K562 (cell line): Measurements from ENCODE around the gene SLC2A4RG. TPM values are rescaled to one million over a fixed set of nuclear protein-coding genes. Genes with fewer than 3 reads are reported as not detected.

ENCODE experiments used
- BHLHE40 ChIP-seq: IDR thresholded peaks from 2 replicates; pipeline ENCODE4 v1.6.1; 2011; ENCODE audit warnings: low read length, improper control_type of control experiment
- CEBPG ChIP-seq, 3 experiments: fragments of 200-800 bp in 1 of 3; sonication (Bioruptor generic) in 1 of 3; sonication (generic) in 1 of 3; formaldehyde crosslinking in 1 of 3; IDR thresholded peaks in 2 of 3; conservative IDR thresholded peaks in 1 of 3; 2 replicates each; pipeline versions ENCODE4 v1.6.1 to v1.8.0; 2016 to 2022; ENCODE audit warnings: missing compliant biosample characterization in 2 of 3, missing genetic modification characterization in 2 of 3, mild to moderate bottlenecking in 1 of 3, missing genetic modification reagents in 1 of 3
- ETS2 ChIP-seq: IDR thresholded peaks from 2 replicates; pipeline ENCODE4 v1.6.1; 2016; ENCODE audit warnings: borderline replicate concordance, missing genetic modification characterization, mild to moderate bottlenecking, moderate library complexity, missing compliant biosample characterization; ENCODE audit not compliant: poor library complexity, severe bottlenecking
- FUS ChIP-seq: fragments of 200-400 bp; formaldehyde crosslinking; optimal IDR thresholded peaks from 2 replicates; pipeline ENCODE3; 2017; ENCODE audit warnings: low read depth, low read length
- GABPA ChIP-seq: fragments of 200-800 bp; sonication (Bioruptor generic); conservative IDR thresholded peaks from 2 replicates; pipeline ENCODE4 v1.6.1; 2016; ENCODE audit warnings: low read depth, missing genetic modification characterization, missing compliant biosample characterization
- KDM2B ChIP-seq: fragments of 250-450 bp; sonication (Bioruptor Pico); IDR thresholded peaks from 2 replicates; pipeline ENCODE4 v1.8.0; 2021; ENCODE audit warnings: mild to moderate bottlenecking, moderate library complexity
- NCOA4 ChIP-seq: fragments of 450-650 bp; IDR thresholded peaks from 2 replicates; pipeline ENCODE4 v1.6.1; 2018; ENCODE audit warnings: mild to moderate bottlenecking; ENCODE audit not compliant: partially characterized antibody
- NONO ChIP-seq, 2 experiments: fragments of 200-400 bp in 1 of 2; fragments of 450-650 bp in 1 of 2; formaldehyde crosslinking in 1 of 2; IDR thresholded peaks; 2 replicates each; pipeline ENCODE4 v1.6.1; 2017; ENCODE audit warnings: low read depth in 2 of 2, mild to moderate bottlenecking in 2 of 2, moderate library complexity in 2 of 2, low read length in 1 of 2
- PURB ChIP-seq: sonication (generic); formaldehyde crosslinking; IDR thresholded peaks from 2 replicates; pipeline ENCODE4 v1.9.0; 2021; ENCODE audit warnings: low read depth, mild to moderate bottlenecking, missing genetic modification reagents
- RBFOX2 ChIP-seq: fragments of 200-400 bp; formaldehyde crosslinking; IDR thresholded peaks from 2 replicates; pipeline ENCODE4 v1.6.1; 2017; ENCODE audit warnings: low read depth, mild to moderate bottlenecking, low read length, moderate library complexity
- TAF9B ChIP-seq: fragments of 450-650 bp; IDR thresholded peaks from 2 replicates; pipeline ENCODE4 v1.6.1; 2018; ENCODE audit warnings: mild to moderate bottlenecking; ENCODE audit not compliant: partially characterized antibody
- TBP ChIP-seq: optimal IDR thresholded peaks from 2 replicates; pipeline ENCODE3; 2011; ENCODE audit warnings: low read depth, low read length, improper control_type of control experiment
- ZNF184 ChIP-seq: sonication (generic); formaldehyde crosslinking; IDR thresholded peaks from 2 replicates; pipeline ENCODE4 v1.5.0; 2020; ENCODE audit warnings: missing genetic modification reagents
- ZNF212 ChIP-seq: fragments of 450-650 bp; formaldehyde crosslinking; IDR thresholded peaks from 2 replicates; pipeline ENCODE4 v1.4.0; 2020; ENCODE audit warnings: mild to moderate bottlenecking
- ZNF217 ChIP-seq: sonication (generic); formaldehyde crosslinking; IDR thresholded peaks from 2 replicates; pipeline ENCODE4 v1.8.0; 2022; ENCODE audit warnings: mild to moderate bottlenecking, missing genetic modification reagents
- ZNF263 ChIP-seq: sonication (generic); formaldehyde crosslinking; IDR thresholded peaks from 2 replicates; pipeline ENCODE4 v1.8.0; 2022; ENCODE audit warnings: mild to moderate bottlenecking, missing genetic modification reagents, borderline replicate concordance
- polyA plus RNA-seq, 8 experiments: library from polyadenylated mRNA; depleted of rRNA in 4 of 8; stranded (reverse) in 5 of 8; unstranded in 3 of 8; fragments of >200 nt; fragmentation: Nextera tagmentation in 2 of 8; fragmentation: Illumina TruSeq in 1 of 8; extraction: Ambion mirVana in 2 of 8; extraction: Trizol in 1 of 8; gene quantifications; 2 replicates each; pipeline versions ENCODE4 v1.2.1 to v1.2.3, GENCODE V29; 2011 to 2014; ENCODE audit warnings: inconsistent platforms in 1 of 8, missing spikeins in 1 of 8
- total RNA-seq, 7 experiments: library from RNA; depleted of rRNA in 6 of 7; stranded (reverse); fragments of >200 nt in 6 of 7; fragmentation: Illumina TruSeq in 2 of 7; extraction: Trizol in 2 of 7; gene quantifications; 2 replicates each; pipeline versions ENCODE4 v1.2.1 to v1.2.3, GENCODE V29; 2011 to 2021; ENCODE audit warnings: low replicate concordance in 1 of 7
- TF ChIP-seq, protein P1 (sequence below): fragments of 250-450 bp; sonication (Bioruptor Pico); IDR thresholded peaks from 2 replicates; pipeline ENCODE4 v1.4.0; 2020
- TF ChIP-seq, protein P2 (sequence below): fragments of 450-650 bp; formaldehyde crosslinking; IDR thresholded peaks from 2 replicates; pipeline ENCODE4 v1.4.0; 2020; ENCODE audit warnings: mild to moderate bottlenecking, moderate library complexity
- TF ChIP-seq, protein P3 (sequence below): IDR thresholded peaks from 2 replicates; pipeline ENCODE4 v1.6.1; 2011; ENCODE audit warnings: borderline replicate concordance, low read depth, mild to moderate bottlenecking, moderate library complexity, low read length; ENCODE audit not compliant: insufficient read depth, poor library complexity, severe bottlenecking

Gene SLC2A4RG
- total and polyA plus RNA-seq, 9 of the 15 experiments (the other 6 are each of a cell fraction or from before 2014, with no cell fraction given): 0.34 to 97.3 (median 26.5) TPM

DNA sequence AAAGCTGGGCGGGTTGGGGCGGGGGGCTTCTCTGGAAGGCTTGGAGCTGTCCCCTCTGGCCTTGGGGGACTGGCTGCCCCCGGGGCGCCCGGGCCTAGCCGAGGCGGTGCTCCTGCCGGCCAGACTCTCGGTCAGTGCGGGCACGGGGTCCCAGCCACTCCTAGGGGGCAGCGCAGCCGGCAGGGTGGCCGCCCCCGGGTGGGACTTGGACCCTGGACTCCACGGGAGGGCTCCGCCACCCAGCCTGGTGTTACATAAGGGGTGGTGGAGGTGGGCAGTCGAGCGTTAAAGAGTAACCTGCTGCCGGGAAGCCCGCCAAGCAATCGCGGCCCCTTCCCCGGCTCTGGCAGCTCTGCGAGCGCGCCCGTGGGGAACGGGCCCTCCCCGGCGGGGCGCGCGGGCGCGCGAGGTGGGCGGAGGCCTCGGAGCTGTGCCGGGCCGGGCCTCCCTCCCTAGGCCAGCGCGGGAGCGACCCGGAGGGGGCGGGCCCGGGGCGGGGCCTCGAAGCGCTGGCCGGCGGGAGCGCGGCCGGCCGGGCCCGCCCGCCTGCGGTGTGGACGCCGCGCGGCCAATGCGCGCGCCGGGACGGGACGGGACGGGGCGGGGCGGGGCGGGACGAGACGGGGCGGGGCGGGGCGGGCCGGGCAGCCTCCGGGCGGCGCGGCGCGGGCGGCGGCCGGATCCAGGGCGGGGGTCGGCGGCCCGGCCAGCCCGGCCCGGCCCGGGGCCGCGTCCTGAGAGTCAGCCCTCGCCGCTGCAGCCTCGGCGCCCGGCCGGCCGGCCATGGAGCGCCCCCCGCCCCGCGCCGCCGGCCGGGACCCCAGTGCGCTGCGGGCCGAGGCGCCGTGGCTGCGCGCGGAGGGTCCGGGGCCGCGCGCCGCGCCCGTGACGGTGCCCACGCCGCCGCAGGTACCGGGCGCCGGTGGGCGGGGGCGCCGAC, at the start of gene SLC2A4RG (continued):
- TF ChIP-seq ETS2 (tag) (no peak), ZNF217 (no peak), NCOA4 (no peak), ZNF212 (CRISPR knock-in tag) (no peak), RBFOX2 (peak; percentile 45; the same call in 1 of the 2 replicates), KDM2B (CRISPR knock-in tag) (0 out of 2 replicates have a peak, but pooled peaks have one; percentile 58), CEBPG (CRISPR knock-in tag; IDR thresholded peaks at IDR 0.05) (no peak), CEBPG (tag; conservative IDR thresholded peaks at IDR 0.05 in 1 of 2, IDR thresholded peaks at IDR 0.05 in 1 of 2) (no peak), GABPA (tag) (no peak), PURB (CRISPR knock-in tag) (no peak), ZNF184 (CRISPR knock-in tag) (no peak), BHLHE40 (no peak), TBP (no peak), NONO (IDR thresholded peaks at IDR 0.05; ENCODE audit: low read depth in 2 of 2, low read length in 1 of 2) (no peak; a peak in 1 of 4 replicates), ZNF263 (no peak), FUS (no peak), TAF9B (no peak)
- TF ChIP-seq, protein P1, sequence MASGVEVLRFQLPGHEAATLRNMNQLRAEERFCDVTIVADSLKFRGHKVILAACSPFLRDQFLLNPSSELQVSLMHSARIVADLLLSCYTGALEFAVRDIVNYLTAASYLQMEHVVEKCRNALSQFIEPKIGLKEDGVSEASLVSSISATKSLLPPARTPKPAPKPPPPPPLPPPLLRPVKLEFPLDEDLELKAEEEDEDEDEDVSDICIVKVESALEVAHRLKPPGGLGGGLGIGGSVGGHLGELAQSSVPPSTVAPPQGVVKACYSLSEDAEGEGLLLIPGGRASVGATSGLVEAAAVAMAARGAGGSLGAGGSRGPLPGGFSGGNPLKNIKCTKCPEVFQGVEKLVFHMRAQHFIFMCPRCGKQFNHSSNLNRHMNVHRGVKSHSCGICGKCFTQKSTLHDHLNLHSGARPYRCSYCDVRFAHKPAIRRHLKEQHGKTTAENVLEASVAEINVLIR (CRISPR knock-in tag): no peak
- TF ChIP-seq, protein P2, sequence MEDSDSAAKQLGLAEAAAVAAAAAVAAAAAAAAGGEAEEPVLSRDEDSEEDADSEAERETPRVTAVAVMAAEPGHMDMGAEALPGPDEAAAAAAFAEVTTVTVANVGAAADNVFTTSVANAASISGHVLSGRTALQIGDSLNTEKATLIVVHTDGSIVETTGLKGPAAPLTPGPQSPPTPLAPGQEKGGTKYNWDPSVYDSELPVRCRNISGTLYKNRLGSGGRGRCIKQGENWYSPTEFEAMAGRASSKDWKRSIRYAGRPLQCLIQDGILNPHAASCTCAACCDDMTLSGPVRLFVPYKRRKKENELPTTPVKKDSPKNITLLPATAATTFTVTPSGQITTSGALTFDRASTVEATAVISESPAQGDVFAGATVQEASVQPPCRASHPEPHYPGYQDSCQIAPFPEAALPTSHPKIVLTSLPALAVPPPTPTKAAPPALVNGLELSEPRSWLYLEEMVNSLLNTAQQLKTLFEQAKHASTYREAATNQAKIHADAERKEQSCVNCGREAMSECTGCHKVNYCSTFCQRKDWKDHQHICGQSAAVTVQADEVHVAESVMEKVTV (CRISPR knock-in tag): no peak
- TF ChIP-seq, protein P3, sequence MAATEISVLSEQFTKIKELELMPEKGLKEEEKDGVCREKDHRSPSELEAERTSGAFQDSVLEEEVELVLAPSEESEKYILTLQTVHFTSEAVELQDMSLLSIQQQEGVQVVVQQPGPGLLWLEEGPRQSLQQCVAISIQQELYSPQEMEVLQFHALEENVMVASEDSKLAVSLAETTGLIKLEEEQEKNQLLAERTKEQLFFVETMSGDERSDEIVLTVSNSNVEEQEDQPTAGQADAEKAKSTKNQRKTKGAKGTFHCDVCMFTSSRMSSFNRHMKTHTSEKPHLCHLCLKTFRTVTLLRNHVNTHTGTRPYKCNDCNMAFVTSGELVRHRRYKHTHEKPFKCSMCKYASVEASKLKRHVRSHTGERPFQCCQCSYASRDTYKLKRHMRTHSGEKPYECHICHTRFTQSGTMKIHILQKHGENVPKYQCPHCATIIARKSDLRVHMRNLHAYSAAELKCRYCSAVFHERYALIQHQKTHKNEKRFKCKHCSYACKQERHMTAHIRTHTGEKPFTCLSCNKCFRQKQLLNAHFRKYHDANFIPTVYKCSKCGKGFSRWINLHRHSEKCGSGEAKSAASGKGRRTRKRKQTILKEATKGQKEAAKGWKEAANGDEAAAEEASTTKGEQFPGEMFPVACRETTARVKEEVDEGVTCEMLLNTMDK: no peak
